A549 (cell line): Measurements from ENCODE around the gene RNPEP. TPM values are rescaled to one million over a fixed set of nuclear protein-coding genes. Genes with fewer than 3 reads are reported as not detected.

Source experiments
- ATAC-seq, 2 experiments: fragments of 200-7000 bp in 1 of 2; fragments of >200 bp in 1 of 2; cut with Nextera tagmentation in 1 of 2; cut with Tn5 transposase in 1 of 2; 3 replicates each; pipeline versions ENCODE4 v1.8.0 to v1.9.1; 2018 to 2020; ENCODE audit warnings: mild to moderate bottlenecking in 1 of 2, moderate library complexity in 1 of 2
- CTCF ChIA-PET: fragments of 300-600 bp; sonication (Branson Sonifier 250); formaldehyde crosslinking; extraction: SDS; loops from one replicate; lab custom pipeline; 2021; ENCODE audit warnings: antibody characterized with exemption, inconsistent platforms; lab: Yijun Ruan, JAX
- POLR2A ChIA-PET: fragments of 350-600 bp; formaldehyde crosslinking; extraction: SDS; loops from one replicate; lab custom pipeline; 2021; ENCODE audit warnings: antibody characterized with exemption, inconsistent platforms; lab: Yijun Ruan, JAX
- DNase-seq, 2 experiments: peaks; one replicate each; pipeline versions ENCODE4 v3.0.0 to v3.0.0-alpha.2; 2011 to 2016; ENCODE audit warnings: low read depth in 1 of 2, low spot score in 1 of 2
- FAIRE-seq: peaks from 2 replicates; lab custom pipeline; 2011; peaks lifted over from hg19 to GRCh38; lab: Jason Lieb, UNC
- H3K27ac ChIP-seq, 2 experiments: fragments of >200 bp; sonication (Bioruptor Twin); formaldehyde crosslinking; 3 replicates each; pipeline ENCODE4 v1.5.1; 2016 to 2017
- H3K4me1 ChIP-seq: fragments of >200 bp; sonication (Bioruptor Twin); formaldehyde crosslinking; 3 replicates; pipeline ENCODE4 v1.6.1; 2016
- H3K4me2 ChIP-seq: fragments of >200 bp; sonication (Bioruptor Twin); formaldehyde crosslinking; 3 replicates; pipeline ENCODE4 v1.6.1; 2016
- H3K4me3 ChIP-seq: fragments of >200 bp; sonication (Bioruptor Twin); formaldehyde crosslinking; 3 replicates; pipeline ENCODE4 v1.5.1; 2016
- H3K9me3 ChIP-seq: fragments of >200 bp; sonication (Bioruptor Twin); formaldehyde crosslinking; 3 replicates; pipeline ENCODE4 v1.6.1; 2016
- BCL3 ChIP-seq: fragments of >200 bp; sonication (Bioruptor Twin); formaldehyde crosslinking; IDR thresholded peaks from 3 replicates; pipeline ENCODE4 v1.6.1; 2016
- ESRRA ChIP-seq: fragments of 150-350 bp; IDR thresholded peaks from 2 replicates; pipeline ENCODE4 v1.6.1; 2014; ENCODE audit warnings: mild to moderate bottlenecking, low read length, borderline replicate concordance
- FOSB ChIP-seq: fragments of 250-450 bp; sonication (Bioruptor Pico); IDR thresholded peaks from 2 replicates; pipeline ENCODE4 v1.5.0; 2020; ENCODE audit warnings: mild to moderate bottlenecking, moderate library complexity
- HOXA7 ChIP-seq: fragments of 250-450 bp; sonication (Bioruptor Pico); IDR thresholded peaks from 2 replicates; pipeline ENCODE4 v1.5.0; 2020; ENCODE audit warnings: mild to moderate bottlenecking, moderate library complexity
- HOXB5 ChIP-seq: fragments of 250-450 bp; sonication (Bioruptor Pico); IDR thresholded peaks from 2 replicates; pipeline ENCODE4 v1.5.0; 2020; ENCODE audit warnings: mild to moderate bottlenecking, moderate library complexity
- JUN ChIP-seq, 2 experiments: fragments of >200 bp; sonication (Bioruptor Twin); formaldehyde crosslinking; IDR thresholded peaks; 2 replicates in 1 of 2; 3 replicates in 1 of 2; pipeline ENCODE4 v1.6.1; 2016 to 2017
- MAFK ChIP-seq: fragments of 450-650 bp; IDR thresholded peaks from 2 replicates; pipeline ENCODE4 v1.6.1; 2014; ENCODE audit not compliant: partially characterized antibody
- PHF8 ChIP-seq: fragments of 200-600 bp; sonication (generic); IDR thresholded peaks from 2 replicates; pipeline ENCODE4 v1.6.1; 2016; ENCODE audit warnings: low read depth, mild to moderate bottlenecking, antibody characterized with exemption, moderate library complexity, borderline replicate concordance
- POLR2A ChIP-seq: IDR thresholded peaks from 2 replicates; pipeline ENCODE4 v1.6.1; 2012; ENCODE audit warnings: mild to moderate bottlenecking, low read length
- POLR2AphosphoS2 ChIP-seq: conservative IDR thresholded peaks from 2 replicates; pipeline ENCODE4 v1.6.1; 2012; ENCODE audit warnings: low read length, improper control_type of control experiment, inconsistent platforms
- SMC3 ChIP-seq: fragments of >200 bp; sonication (Bioruptor Twin); formaldehyde crosslinking; IDR thresholded peaks from 3 replicates; pipeline ENCODE4 v1.6.1; 2018; ENCODE audit warnings: inconsistent platforms
- SREBF2 ChIP-seq: fragments of 450-650 bp; IDR thresholded peaks from 2 replicates; pipeline ENCODE4 v1.6.1; 2014; ENCODE audit warnings: mild to moderate bottlenecking, moderate library complexity
- ZNF302 ChIP-seq: fragments of 250-450 bp; sonication (Bioruptor Pico); IDR thresholded peaks from 2 replicates; pipeline ENCODE4 v1.9.0; 2021; ENCODE audit warnings: inconsistent platforms, mild to moderate bottlenecking, moderate library complexity
- ZSCAN20 ChIP-seq: fragments of 250-450 bp; sonication (Bioruptor Pico); IDR thresholded peaks from 2 replicates; pipeline ENCODE4 v1.8.0; 2022; ENCODE audit warnings: mild to moderate bottlenecking, moderate library complexity
- WGBS: methylation state at CpG from one replicate; pipeline ENCODE4 v1.1.6; 2017; ENCODE audit errors: missing lambda C conversion rate; 5-methylcytosine and 5-hydroxymethylcytosine counted together
- polyA minus RNA-seq: library from RNA; depleted of rRNA, polyadenylated mRNA; stranded (reverse); fragments of >200 nt; gene quantifications from 2 replicates; pipeline ENCODE4 v1.2.3, GENCODE V29; 2011; rRNA and poly(A)+ RNA removed
- polyA plus RNA-seq, 4 experiments: library from polyadenylated mRNA; depleted of rRNA in 3 of 4; stranded (reverse); fragments of >200 nt; fragmentation: RNase III in 1 of 4; extraction: RNeasy Plus Mini Kit Qiagen cat#74134 plus additional on column Dnase treatment in 1 of 4; gene quantifications; 2 replicates in 3 of 4; 3 replicates in 1 of 4; pipeline ENCODE4 v1.2.3, GENCODE V29; 2011 to 2017
- TF ChIP-seq, protein P1 (sequence below): IDR thresholded peaks from 2 replicates; pipeline ENCODE4 v1.6.1; 2012

RNPEP gene, protein sequence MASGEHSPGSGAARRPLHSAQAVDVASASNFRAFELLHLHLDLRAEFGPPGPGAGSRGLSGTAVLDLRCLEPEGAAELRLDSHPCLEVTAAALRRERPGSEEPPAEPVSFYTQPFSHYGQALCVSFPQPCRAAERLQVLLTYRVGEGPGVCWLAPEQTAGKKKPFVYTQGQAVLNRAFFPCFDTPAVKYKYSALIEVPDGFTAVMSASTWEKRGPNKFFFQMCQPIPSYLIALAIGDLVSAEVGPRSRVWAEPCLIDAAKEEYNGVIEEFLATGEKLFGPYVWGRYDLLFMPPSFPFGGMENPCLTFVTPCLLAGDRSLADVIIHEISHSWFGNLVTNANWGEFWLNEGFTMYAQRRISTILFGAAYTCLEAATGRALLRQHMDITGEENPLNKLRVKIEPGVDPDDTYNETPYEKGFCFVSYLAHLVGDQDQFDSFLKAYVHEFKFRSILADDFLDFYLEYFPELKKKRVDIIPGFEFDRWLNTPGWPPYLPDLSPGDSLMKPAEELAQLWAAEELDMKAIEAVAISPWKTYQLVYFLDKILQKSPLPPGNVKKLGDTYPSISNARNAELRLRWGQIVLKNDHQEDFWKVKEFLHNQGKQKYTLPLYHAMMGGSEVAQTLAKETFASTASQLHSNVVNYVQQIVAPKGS
- polyA plus RNA-seq (2011; rRNA removed) (80.4 and 87.6 TPM in 2 replicates), polyA plus RNA-seq (2017; fragmentation: RNase III; extraction: RNeasy Plus Mini Kit Qiagen cat#74134 plus additional on column Dnase treatment) (61.3 to 71.1 TPM (median 69.8 TPM) in 3 replicates), polyA minus RNA-seq (52.5 and 53.4 TPM in 2 replicates)
- polyA plus RNA-seq (2012; cell fraction: cytosol; rRNA removed), result 54.1 and 67.0 TPM in 2 replicates
- polyA plus RNA-seq (2012; cell fraction: nucleus; rRNA removed), result 87.5 and 112 TPM in 2 replicates

DNA sequence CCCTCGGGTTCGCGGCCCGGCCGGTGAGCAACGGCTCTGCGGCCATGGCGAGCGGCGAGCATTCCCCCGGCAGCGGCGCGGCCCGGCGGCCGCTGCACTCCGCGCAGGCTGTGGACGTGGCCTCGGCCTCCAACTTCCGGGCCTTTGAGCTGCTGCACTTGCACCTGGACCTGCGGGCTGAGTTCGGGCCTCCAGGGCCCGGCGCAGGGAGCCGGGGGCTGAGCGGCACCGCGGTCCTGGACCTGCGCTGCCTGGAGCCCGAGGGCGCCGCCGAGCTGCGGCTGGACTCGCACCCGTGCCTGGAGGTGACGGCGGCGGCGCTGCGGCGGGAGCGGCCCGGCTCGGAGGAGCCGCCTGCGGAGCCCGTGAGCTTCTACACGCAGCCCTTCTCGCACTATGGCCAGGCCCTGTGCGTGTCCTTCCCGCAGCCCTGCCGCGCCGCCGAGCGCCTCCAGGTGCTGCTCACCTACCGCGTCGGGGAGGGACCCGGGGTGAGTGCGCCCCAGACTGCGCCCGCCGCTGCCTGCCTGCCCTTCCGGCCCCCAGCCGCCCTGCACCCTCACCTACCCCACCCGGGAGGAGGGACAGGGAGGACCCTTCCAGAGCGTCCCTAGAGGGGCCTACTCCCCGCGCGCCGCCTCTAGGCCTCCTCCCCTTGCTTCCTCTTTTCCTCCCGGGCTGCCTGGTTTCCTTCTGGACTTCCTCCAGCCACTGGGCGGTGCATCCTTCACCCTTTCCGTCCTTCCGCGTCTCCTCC, at the start of gene RNPEP:
TSS of gene RNPEP (plus strand) at position 26 of the 757 bp plus-strand sequence. CDS start at position 45, 19 bp downstream.
- peak; percentile 91 to 93 for ATAC-seq
- POLR2A ChIA-PET, result interaction anchor here (0.9 to 1.9 kb wide), 5 partner anchors 9 to 135 kb away, joined by 3 to 9 read pairs (median 5); partner anchors contain the start of genes ELF3 and TIMM17A

GRCh38 chr1:201933840-201934430, 48.5 kb upstream of the RNPEP start:
- Histone ChIP-seq H3K27ac (no peak overlapping the region), H3K4me1 (peaks cover 4% of the 10 kb centered on the region; the same call in 1 of the 3 replicates), H3K9me3 (no peaks in the 10 kb centered on the region)
- FAIRE-seq, result no peak
- WGBS, result 42% methylated on average over 5 of the region's 5 CpGs
- TF ChIP-seq MAFK (no peak), ESRRA (no peak), HOXA7 (CRISPR knock-in tag) (no peak), POLR2AphosphoS2 (no peak), SREBF2 (no peak), ZNF302 (CRISPR knock-in tag) (no peak), FOSB (CRISPR knock-in tag) (no peak), HOXB5 (no peak)
- TF ChIP-seq, protein P1, sequence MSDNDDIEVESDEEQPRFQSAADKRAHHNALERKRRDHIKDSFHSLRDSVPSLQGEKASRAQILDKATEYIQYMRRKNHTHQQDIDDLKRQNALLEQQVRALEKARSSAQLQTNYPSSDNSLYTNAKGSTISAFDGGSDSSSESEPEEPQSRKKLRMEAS, result no peak
- TF ChIP-seq, all 56 proteins: peak for 0
- Histone ChIP-seq H3K4me2 (no peak overlapping the region), H3K4me3 (no peak overlapping the region)
- ATAC-seq, result peak; percentile 28 to 37; a peak in 3 of 6 replicates
- ChIA-PET POLR2A (no interaction called here), CTCF (interaction anchor here (0.6 to 2.2 kb wide), 4 partner anchors 10 to 56 kb away, joined by 3 to 8 read pairs (median 4); no protein-coding TSS in a partner anchor)
- DNase-seq, result no peak

More for the DNA sequence above, at the start of gene RNPEP:
- peak; percentile 82 to 88 for DNase-seq
- TF ChIP-seq BCL3 (peak; percentile 72; the same call in 2 of the 3 replicates), SMC3 (peak; percentile 7; the same call in 1 of the 3 replicates), POLR2A (peak; percentile 88), HOXA7 (CRISPR knock-in tag) (no peak), PHF8 (peak; percentile 88), ZSCAN20 (CRISPR knock-in tag) (no peak), JUN (IDR thresholded peaks at IDR 0.05) (peak in 1 of 2 experiments; percentile 73; a peak in 3 of 5 replicates)
- TF ChIP-seq, all 56 proteins: peak for 5
- WGBS, result under 1% methylated on average over 20 of the region's 80 CpGs
- CTCF ChIA-PET, result interaction anchor here (0.8 to 46.8 kb wide), 9 partner anchors 10 to 143 kb away, joined by 3 to 1624 read pairs (median 4); partner anchors contain the start of genes GPR37L1 and SHISA4
- Histone ChIP-seq H3K4me1 (peaks cover 14% of the 10 kb centered on the region), H3K4me3 (peak within 1 kb of the TSS; percentile 60), H3K4me2 (peak within 1 kb of the TSS; percentile 90), H3K27ac (peak within 1 kb of the TSS; percentile 88 to 97), H3K9me3 (no peaks in the 10 kb centered on the region)
- FAIRE-seq, result peak; percentile 18
